Testis (tissue), 3 donors: ENCODE measurements around the gene SLC6A12. TPM values are rescaled to one million over a fixed set of nuclear protein-coding genes. Genes with fewer than 3 reads are reported as not detected.

Source experiments
- DNase-seq: peaks from one replicate; pipeline ENCODE4 v3.0.0-alpha.2; 2019
- H3K27ac ChIP-seq, 2 donors: fragments of 200-600 bp; sonication (generic); one replicate each; pipeline ENCODE4 v1.5.1; 2019
- H3K27me3 ChIP-seq: fragments of 200-600 bp; sonication (generic); one replicate; pipeline ENCODE4 v1.5.1; 2019
- H3K36me3 ChIP-seq: fragments of 200-600 bp; sonication (generic); one replicate; pipeline ENCODE4 v1.5.1; 2017; ENCODE audit warnings: low read depth; ENCODE audit errors: missing control alignments
- H3K4me1 ChIP-seq: fragments of 200-600 bp; sonication (generic); one replicate; pipeline ENCODE4 v1.5.1; 2019
- H3K4me3 ChIP-seq, 2 donors: fragments of 200-600 bp; sonication (generic); one replicate each; pipeline ENCODE4 v1.5.1; 2017 to 2019
- H3K9me3 ChIP-seq: fragments of 200-600 bp; sonication (generic); one replicate; pipeline ENCODE4 v1.5.1; 2017
- POLR2A ChIP-seq: fragments of 450-650 bp; IDR thresholded peaks from one replicate; pipeline ENCODE4 v1.6.1; 2017; ENCODE audit warnings: antibody characterized with exemption, mild to moderate bottlenecking, moderate library complexity
- WGBS, 2 donors: methylation state at CpG; one replicate each; pipeline ENCODE4 v1.1.5; 2018; 5-methylcytosine and 5-hydroxymethylcytosine counted together
- intact Hi-C: fragments of 100-400 bp; cut with DNase I; formaldehyde crosslinking; loops from one replicate; pipeline ENCODE4 v1.15.1; 2023; ENCODE audit warnings: low total_unique reads
- polyA plus RNA-seq: library from polyadenylated mRNA; stranded (reverse); fragments of 350-450 nt; fragmentation: Illumina TruSeq; extraction: RNeasy Lipid Tissue Mini Kit (QIAGEN cat#74804); gene quantifications from one replicate; pipeline ENCODE4 v1.2.3, GENCODE V29; 2014; ENCODE audit warnings: low read depth, low replicate concordance; ENCODE audit not compliant: insufficient read depth
- total RNA-seq, 2 donors: library from RNA; depleted of rRNA; stranded (reverse); fragments of >200 nt; gene quantifications; one replicate each; pipeline ENCODE4 v1.2.3, GENCODE V29; 2016
- TF ChIP-seq, protein P1 (sequence below), 3 experiments: fragments of 450-650 bp in 2 of 3; fragments of 200-600 bp in 1 of 3; sonication (generic) in 1 of 3; IDR thresholded peaks; one replicate each; pipeline ENCODE4 v1.5.1; 2016 to 2019; ENCODE audit warnings: antibody characterized with exemption in 3 of 3, mild to moderate bottlenecking in 2 of 3, moderate library complexity in 1 of 3

SLC6A12 gene
- total and polyA plus RNA-seq, 3 donors from 2014 or later: 3.8 to 12.5 (median 6.4) TPM

DNA sequence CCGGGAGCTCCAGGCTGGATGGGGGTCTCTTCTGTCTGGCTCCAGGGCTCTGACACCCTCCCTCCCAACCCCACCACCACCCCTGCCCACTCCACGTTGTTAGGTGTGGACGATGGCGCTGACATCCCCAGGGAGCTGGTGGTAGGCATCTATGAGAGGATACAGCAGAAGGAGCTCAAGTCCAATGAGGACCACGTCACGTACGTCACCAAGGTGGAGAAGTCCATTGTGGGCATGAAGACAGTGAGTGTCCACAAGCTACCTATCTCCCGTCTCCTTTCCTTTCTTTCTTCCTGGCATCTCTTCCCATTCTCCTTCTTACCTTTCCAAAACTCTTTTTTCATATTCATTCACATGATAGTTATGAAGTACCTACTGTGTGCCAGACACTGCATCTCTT lies 52.1 kb downstream of the SLC6A12 start:
- no peak for DNase-seq
- 94 to 95% methylated on average over 8 of the region's 8 CpGs for WGBS, 2 donors
- no peak overlapping the region for H3K4me3 ChIP-seq
- H3K27me3 ChIP-seq: no peaks in the 10 kb centered on the region
- TF ChIP-seq, protein P1, sequence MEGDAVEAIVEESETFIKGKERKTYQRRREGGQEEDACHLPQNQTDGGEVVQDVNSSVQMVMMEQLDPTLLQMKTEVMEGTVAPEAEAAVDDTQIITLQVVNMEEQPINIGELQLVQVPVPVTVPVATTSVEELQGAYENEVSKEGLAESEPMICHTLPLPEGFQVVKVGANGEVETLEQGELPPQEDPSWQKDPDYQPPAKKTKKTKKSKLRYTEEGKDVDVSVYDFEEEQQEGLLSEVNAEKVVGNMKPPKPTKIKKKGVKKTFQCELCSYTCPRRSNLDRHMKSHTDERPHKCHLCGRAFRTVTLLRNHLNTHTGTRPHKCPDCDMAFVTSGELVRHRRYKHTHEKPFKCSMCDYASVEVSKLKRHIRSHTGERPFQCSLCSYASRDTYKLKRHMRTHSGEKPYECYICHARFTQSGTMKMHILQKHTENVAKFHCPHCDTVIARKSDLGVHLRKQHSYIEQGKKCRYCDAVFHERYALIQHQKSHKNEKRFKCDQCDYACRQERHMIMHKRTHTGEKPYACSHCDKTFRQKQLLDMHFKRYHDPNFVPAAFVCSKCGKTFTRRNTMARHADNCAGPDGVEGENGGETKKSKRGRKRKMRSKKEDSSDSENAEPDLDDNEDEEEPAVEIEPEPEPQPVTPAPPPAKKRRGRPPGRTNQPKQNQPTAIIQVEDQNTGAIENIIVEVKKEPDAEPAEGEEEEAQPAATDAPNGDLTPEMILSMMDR (IDR thresholded peaks at IDR 0.05): no peak
- no peak for TF ChIP-seq POLR2A
- intact Hi-C loops: no loop called here
- no peak overlapping the region for H3K27ac ChIP-seq
- H3K9me3 ChIP-seq: no peaks in the 10 kb centered on the region
- no peaks in the 10 kb centered on the region for H3K36me3 ChIP-seq
- no peaks in the 10 kb centered on the region for H3K4me1 ChIP-seq

DNA sequence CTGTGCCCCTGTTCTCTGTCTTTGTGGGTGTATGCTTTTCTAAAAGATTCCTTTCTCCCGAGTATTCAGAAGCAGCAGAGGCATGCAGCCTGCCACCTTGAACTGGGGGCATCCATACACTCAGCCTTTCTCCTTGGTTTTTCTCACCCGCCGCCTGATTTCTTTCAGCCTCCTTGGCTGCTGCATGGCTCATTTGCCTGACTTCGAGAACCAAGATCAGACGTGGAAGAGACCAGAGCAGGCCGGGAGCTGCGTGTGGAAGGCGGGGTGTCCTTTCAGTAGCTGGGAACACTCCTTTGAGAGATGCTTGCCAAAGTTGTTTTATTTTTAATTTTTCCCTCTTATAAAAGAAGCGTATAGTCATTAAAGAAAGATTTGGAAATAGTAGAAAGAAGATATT lies 53.1 kb downstream of the SLC6A12 start:
- Histone ChIP-seq H3K27me3 (no peaks in the 10 kb centered on the region), H3K4me3 (no peak overlapping the region), H3K36me3 (no peaks in the 10 kb centered on the region), H3K4me1 (no peaks in the 10 kb centered on the region), H3K9me3 (no peaks in the 10 kb centered on the region), H3K27ac (no peak overlapping the region)
- 69 to 81% methylated on average over 9 of the region's 9 CpGs for WGBS, 2 donors
- TF ChIP-seq POLR2A: no peak
- TF ChIP-seq, protein P1 (IDR thresholded peaks at IDR 0.05): no peak
- no peak for DNase-seq
- intact Hi-C loops: no loop called here

DNA sequence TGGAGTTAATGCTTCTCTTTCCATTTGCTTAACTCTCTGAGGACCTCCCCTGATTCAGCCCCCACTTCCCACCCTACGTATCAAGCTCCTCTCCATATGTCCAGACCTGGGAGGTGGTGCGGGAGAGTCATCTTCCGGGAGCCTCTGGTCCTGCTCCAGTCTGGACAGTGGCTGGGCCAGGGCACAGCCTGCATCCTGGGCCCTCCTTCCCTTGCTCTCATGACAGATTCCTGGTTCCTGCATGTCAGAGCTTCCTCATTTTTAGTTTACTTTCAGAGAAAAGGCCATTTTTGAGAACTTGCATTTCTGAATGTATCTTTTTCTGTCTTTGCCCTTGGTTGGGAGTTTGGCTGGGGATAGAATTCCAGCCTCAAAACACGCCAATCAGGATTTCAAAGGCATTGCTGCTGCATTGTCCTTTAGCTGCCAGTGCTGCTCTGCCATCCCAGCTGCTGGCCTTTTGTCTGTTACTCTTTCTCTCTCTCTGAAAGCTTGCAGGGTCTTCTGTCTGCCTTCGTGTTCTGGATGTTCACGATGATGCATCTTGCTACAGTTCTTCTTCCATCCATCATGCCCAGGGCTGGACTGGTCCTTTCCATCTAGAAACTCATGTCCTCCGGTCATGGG lies 54.7 kb downstream of the SLC6A12 start:
- Histone ChIP-seq H3K27ac (no peak overlapping the region), H3K4me1 (no peaks in the 10 kb centered on the region), H3K36me3 (no peaks in the 10 kb centered on the region), H3K4me3 (no peak overlapping the region), H3K27me3 (no peaks in the 10 kb centered on the region), H3K9me3 (no peaks in the 10 kb centered on the region)
- intact Hi-C loops: no loop called here
- no peak for DNase-seq
- 72 to 79% methylated on average over 7 of the region's 7 CpGs for WGBS, 2 donors
- no peak for TF ChIP-seq POLR2A
- TF ChIP-seq, protein P1 (IDR thresholded peaks at IDR 0.05): no peak

DNA sequence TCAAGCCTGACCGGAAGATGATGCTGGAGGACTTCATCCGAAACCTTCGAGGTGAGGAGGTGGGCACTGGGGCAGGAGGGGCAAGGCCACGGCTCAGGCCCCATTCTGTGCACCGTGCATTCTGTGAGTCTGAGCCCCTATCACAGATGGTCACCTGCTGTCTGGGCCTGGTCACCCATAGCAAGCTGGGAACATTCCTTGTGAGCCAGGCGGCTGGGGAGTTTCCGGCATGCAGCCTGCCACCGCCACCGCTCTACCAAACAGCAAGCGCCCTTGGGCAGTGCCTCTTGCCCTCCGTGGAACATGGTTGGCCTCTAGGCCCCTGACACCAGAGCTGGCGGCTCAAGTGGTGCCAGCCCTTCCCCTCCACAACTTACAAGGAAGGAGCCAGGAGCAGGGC lies 56.3 kb downstream of the SLC6A12 start:
- no peak for DNase-seq
- H3K27me3 ChIP-seq: no peaks in the 10 kb centered on the region
- WGBS, 2 donors: 93 to 96% methylated on average over 3 to 12 of the region's 12 CpGs
- no peak overlapping the region for H3K27ac ChIP-seq
- intact Hi-C loops: no loop called here
- H3K9me3 ChIP-seq: no peaks in the 10 kb centered on the region
- no peak overlapping the region for H3K4me3 ChIP-seq
- no peak for TF ChIP-seq POLR2A
- TF ChIP-seq, protein P1 (IDR thresholded peaks at IDR 0.05): no peak
- H3K36me3 ChIP-seq: no peaks in the 10 kb centered on the region
- no peaks in the 10 kb centered on the region for H3K4me1 ChIP-seq

DNA sequence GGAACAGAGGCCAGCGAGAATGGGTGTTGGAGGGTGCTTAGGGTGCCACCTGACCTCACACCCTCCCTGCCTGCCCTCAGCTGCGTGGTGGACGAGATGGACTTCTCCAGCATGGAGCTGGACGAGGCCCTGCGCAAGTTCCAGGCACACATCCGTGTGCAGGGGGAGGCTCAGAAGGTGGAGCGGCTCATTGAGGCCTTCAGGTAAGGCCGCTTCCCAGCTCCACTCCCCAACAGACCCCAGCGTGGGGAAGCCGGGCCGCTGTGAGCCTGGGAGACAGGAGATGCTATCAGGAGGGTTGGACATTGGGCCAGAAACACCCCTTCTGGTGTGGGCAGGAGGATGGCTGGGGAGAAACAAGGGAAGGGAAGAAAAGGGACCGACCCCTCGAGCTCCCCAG lies 57.0 kb downstream of the SLC6A12 start:
- intact Hi-C loops: no loop called here
- Histone ChIP-seq H3K36me3 (no peaks in the 10 kb centered on the region), H3K4me3 (no peak overlapping the region), H3K27ac (no peak overlapping the region), H3K9me3 (no peaks in the 10 kb centered on the region), H3K4me1 (no peaks in the 10 kb centered on the region), H3K27me3 (no peaks in the 10 kb centered on the region)
- WGBS, 2 donors: 88 to 93% methylated on average over 6 to 13 of the region's 13 CpGs
- TF ChIP-seq, protein P1 (IDR thresholded peaks at IDR 0.05): no peak
- TF ChIP-seq POLR2A: no peak
- no peak for DNase-seq
